SU-DHL-6 (cell line): ENCODE results near the gene ACKR4.

Experiments
- H2AFZ ChIP-seq: fragments of 200-600 bp; sonication (generic); 2 replicates; pipeline ENCODE4 v1.6.1; 2014; ENCODE audit warnings: low read depth, mild to moderate bottlenecking, moderate library complexity, mixed read lengths, antibody characterized with exemption, low read length; ENCODE audit not compliant: severe bottlenecking
- H3F3A ChIP-seq: fragments of 200-600 bp; shearing (Covaris generic); 2 replicates; pipeline ENCODE4 v1.6.0; 2016; ENCODE audit warnings: antibody characterized with exemption, mild to moderate bottlenecking; ENCODE audit not compliant: insufficient read depth
- H3K27ac ChIP-seq: fragments of 200-600 bp; sonication (generic); 2 replicates; pipeline ENCODE4 v1.5.1; 2016; ENCODE audit warnings: low read depth, mild to moderate bottlenecking, low read length, moderate library complexity, mixed read lengths
- H3K27me3 ChIP-seq: fragments of 200-600 bp; sonication (generic), shearing (Covaris generic); 2 replicates; pipeline ENCODE4 v1.6.0; 2014; ENCODE audit warnings: mild to moderate bottlenecking, low read length
- H3K36me3 ChIP-seq: fragments of 200-600 bp; sonication (generic); 2 replicates; pipeline ENCODE4 v1.6.1; 2014; ENCODE audit warnings: mild to moderate bottlenecking, low read length, mixed read lengths
- H3K4me2 ChIP-seq: fragments of 300-600, 200-600 bp; shearing (Covaris generic), sonication (generic); 2 replicates; pipeline ENCODE4 v1.6.0; 2014; ENCODE audit warnings: low read length, low read depth, mild to moderate bottlenecking; ENCODE audit not compliant: poor library complexity, severe bottlenecking
- H3K4me3 ChIP-seq: fragments of 200-600 bp; sonication (generic); 2 replicates; pipeline ENCODE4 v1.5.1; 2014; ENCODE audit warnings: antibody characterized with exemption, low read length, mild to moderate bottlenecking, mixed read lengths; ENCODE audit not compliant: insufficient read depth, poor library complexity, severe bottlenecking
- H3K79me2 ChIP-seq: fragments of 200-600 bp; sonication (generic); 2 replicates; pipeline ENCODE4 v1.6.1; 2014; ENCODE audit warnings: mild to moderate bottlenecking, low read length, moderate library complexity; ENCODE audit not compliant: insufficient read depth
- H3K9ac ChIP-seq: fragments of 200-600 bp; sonication (generic); 2 replicates; pipeline ENCODE4 v1.7.0; 2014; ENCODE audit warnings: mild to moderate bottlenecking, low read length
- H3K9me2 ChIP-seq: fragments of 200-600 bp; sonication (generic); replicated peaks from 2 replicates; pipeline ENCODE4 v1.6.1; 2014; ENCODE audit warnings: low read length; ENCODE audit not compliant: insufficient read depth
- H3K9me3 ChIP-seq: fragments of 200-600 bp; sonication (generic); 2 replicates; pipeline ENCODE4 v1.6.1; 2014; ENCODE audit warnings: low read length, mixed read lengths; ENCODE audit not compliant: insufficient read depth
- H4K20me1 ChIP-seq: fragments of 200-600 bp; sonication (generic); 2 replicates; pipeline ENCODE4 v1.6.1; 2014; ENCODE audit warnings: low read depth, mild to moderate bottlenecking, antibody characterized with exemption, low read length, moderate library complexity, mixed read lengths
- CTCF ChIP-seq: fragments of 200-600 bp; sonication (generic); IDR thresholded peaks from one replicate; pipeline ENCODE4 v1.5.1; 2017; ENCODE audit warnings: antibody characterized with exemption, mild to moderate bottlenecking, low read length, moderate library complexity; ENCODE audit not compliant: insufficient read depth, poor library complexity, severe bottlenecking
- EZH2phosphoT487 ChIP-seq: fragments of 200-600 bp; sonication (generic), shearing (Covaris generic); conservative IDR thresholded peaks from 2 replicates; pipeline ENCODE4 v1.6.1; 2018; ENCODE audit warnings: mild to moderate bottlenecking, antibody characterized with exemption, low read length, moderate library complexity, mixed read lengths

The ACKR4 gene

GRCh38 chr3:132593241-132593946 lies 3.7 kb upstream of the ACKR4 start:
- TF ChIP-seq EZH2phosphoT487 (no peak), CTCF (no peak)
- H2AFZ ChIP-seq: no peak overlapping the region
- no peaks in the 10 kb centered on the region for H3F3A ChIP-seq
- no peak overlapping the region for H3K9ac ChIP-seq
- no peaks in the 10 kb centered on the region for H3K27me3 ChIP-seq
- no peak overlapping the region for H3K27ac ChIP-seq
- H3K4me2 ChIP-seq: no peak overlapping the region
- H4K20me1 ChIP-seq: no peaks in the 10 kb centered on the region
- no peak overlapping the region for H3K4me3 ChIP-seq
- peaks cover 4% of the 10 kb centered on the region; the same call in 1 of the 2 replicates for H3K36me3 ChIP-seq
- no peaks in the 10 kb centered on the region for H3K9me2 ChIP-seq
- H3K79me2 ChIP-seq: no peaks in the 10 kb centered on the region
- no peaks in the 10 kb centered on the region for H3K9me3 ChIP-seq

GRCh38 chr3:132593947-132594323 lies 3.1 kb upstream of the ACKR4 start:
- Histone ChIP-seq H3K79me2 (no peaks in the 10 kb centered on the region), H3F3A (no peaks in the 10 kb centered on the region), H4K20me1 (no peaks in the 10 kb centered on the region), H3K27ac (no peak overlapping the region), H3K9me2 (no peaks in the 10 kb centered on the region), H3K4me2 (no peak overlapping the region), H3K9me3 (no peaks in the 10 kb centered on the region), H3K9ac (no peak overlapping the region), H3K4me3 (no peak overlapping the region), H2AFZ (no peak overlapping the region), H3K36me3 (peaks cover 4% of the 10 kb centered on the region; the same call in 1 of the 2 replicates), H3K27me3 (no peaks in the 10 kb centered on the region)
- no peak for TF ChIP-seq CTCF
- no peak for TF ChIP-seq EZH2phosphoT487

GRCh38 chr3:132594498-132594897 lies 2.6 kb upstream of the ACKR4 start:
- Histone ChIP-seq H3F3A (no peaks in the 10 kb centered on the region), H3K27ac (no peak overlapping the region)

More at GRCh38 chr3:132594498-132594897, 2.6 kb upstream of the ACKR4 start:
- Histone ChIP-seq H3K4me3 (no peak overlapping the region), H2AFZ (no peak overlapping the region), H3K9me3 (no peaks in the 10 kb centered on the region), H3K79me2 (no peaks in the 10 kb centered on the region), H3K27me3 (no peaks in the 10 kb centered on the region), H4K20me1 (no peaks in the 10 kb centered on the region), H3K9me2 (no peaks in the 10 kb centered on the region), H3K9ac (no peak overlapping the region), H3K4me2 (no peak overlapping the region), H3K36me3 (peaks cover 4% of the 10 kb centered on the region; the same call in 1 of the 2 replicates)
- TF ChIP-seq CTCF: no peak
